M059J (cell line): ENCODE measurements around the gene CA10. TPM values are rescaled to one million over a fixed set of nuclear protein-coding genes. Genes with fewer than 3 reads are reported as not detected.

Source experiments
- DNase-seq: peaks from one replicate; pipeline ENCODE4 v3.0.0-alpha.2; 2012; ENCODE audit warnings: low read depth
- total RNA-seq: library from RNA; depleted of rRNA; stranded (reverse); fragments of >200 nt; shearing (Covaris generic); gene quantifications from 2 replicates; pipeline ENCODE4 v1.2.3, GENCODE V29; 2014

The CA10 gene
- total RNA-seq, 1 experiment from 2014 or later, result not detected

GRCh38 chr17:52147431-52147830, 11.1 kb downstream of the CA10 start:
- DNase-seq, result peak; percentile 37

DNA sequence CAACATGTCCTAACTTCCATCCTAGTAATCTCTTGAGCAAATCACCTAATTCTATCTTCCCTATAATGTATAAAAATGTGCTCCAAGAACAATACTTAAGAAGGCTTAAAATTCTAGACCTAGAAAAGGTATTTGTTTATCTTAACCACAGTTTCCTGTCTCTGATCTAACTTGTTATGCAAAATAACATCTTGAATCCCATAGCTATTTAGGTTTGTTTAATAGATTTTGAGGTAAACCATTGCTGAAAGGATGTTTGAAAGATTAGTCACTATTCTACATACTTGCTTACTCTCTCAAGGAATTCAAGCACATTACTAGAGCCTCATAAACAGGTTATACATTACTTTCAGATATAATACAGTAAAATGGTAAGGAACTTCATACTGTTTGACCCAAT, 13.0 kb downstream of the CA10 start:
- DNase-seq, result peak; percentile 73

- no peak for DNase-seq
Observed at GRCh38 chr17:52143542-52143941, 15.0 kb downstream of the CA10 start.

GRCh38 chr17:52140601-52141000, 17.9 kb downstream of the CA10 start:
- no peak for DNase-seq

- no peak for DNase-seq
Observed at GRCh38 chr17:52138752-52139151, 19.8 kb downstream of the CA10 start.

- no peak for DNase-seq
Observed at GRCh38 chr17:52138350-52138749, 20.2 kb downstream of the CA10 start.

DNA sequence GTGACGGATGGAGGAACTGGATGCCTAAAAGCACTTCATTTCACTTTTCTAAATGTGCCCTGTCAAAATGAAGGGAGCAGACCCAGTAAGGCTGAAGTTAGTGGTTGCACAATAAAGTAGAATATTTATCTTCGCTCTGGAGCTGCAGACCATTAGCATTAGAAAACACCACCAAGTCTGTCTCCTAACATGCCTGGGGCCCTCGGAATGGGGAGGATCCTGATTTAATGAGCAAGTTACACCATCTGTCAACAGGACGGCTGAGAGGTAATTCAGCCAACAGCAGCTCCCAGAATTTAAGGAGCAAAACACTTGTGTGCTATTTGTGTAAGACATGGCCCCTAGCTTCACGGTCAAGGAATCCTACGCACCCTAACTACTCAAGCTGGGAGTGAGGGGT, 22.3 kb downstream of the CA10 start:
- DNase-seq, result no peak

DNA sequence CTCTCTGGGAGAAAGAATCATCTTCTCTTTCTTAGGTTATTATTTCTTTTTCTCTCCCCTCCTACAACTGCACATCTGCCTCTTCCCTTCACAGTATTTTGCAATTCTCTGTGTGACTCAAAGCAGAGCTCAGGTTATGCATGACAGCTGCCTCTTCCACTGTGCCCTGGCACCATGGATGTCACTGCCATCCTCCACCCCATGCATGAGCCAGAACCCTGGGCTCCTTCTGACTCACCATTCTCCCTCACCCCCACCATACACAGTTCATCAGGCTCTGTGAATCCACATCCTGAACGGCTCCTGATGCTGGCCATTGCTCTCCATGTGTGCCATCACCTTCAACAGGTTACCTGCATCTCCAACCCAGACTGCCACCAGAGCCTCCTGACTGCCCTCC, 23.9 kb downstream of the CA10 start:
- no peak for DNase-seq

DNA sequence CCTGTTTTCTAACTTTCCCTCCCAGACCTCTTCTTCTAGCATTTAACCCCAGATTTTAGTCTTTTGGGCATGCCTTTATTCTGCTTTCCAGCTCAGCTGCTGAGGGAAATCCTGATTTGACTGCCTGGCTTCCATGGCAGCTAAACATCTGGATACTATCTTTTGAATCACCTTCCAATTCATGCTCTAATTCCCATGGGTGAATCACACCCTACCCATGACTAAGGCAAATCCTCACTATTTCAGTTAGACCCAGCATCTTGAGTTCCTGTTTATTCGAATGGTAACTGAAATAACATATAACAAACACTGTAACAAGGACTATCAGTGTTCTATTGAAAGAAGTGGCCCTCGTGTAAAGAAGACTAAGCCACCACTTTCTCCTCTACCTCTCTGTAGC, 29.8 kb downstream of the CA10 start:
- no peak for DNase-seq

GRCh38 chr17:52124993-52125392, 33.5 kb downstream of the CA10 start:
- no peak for DNase-seq

DNA sequence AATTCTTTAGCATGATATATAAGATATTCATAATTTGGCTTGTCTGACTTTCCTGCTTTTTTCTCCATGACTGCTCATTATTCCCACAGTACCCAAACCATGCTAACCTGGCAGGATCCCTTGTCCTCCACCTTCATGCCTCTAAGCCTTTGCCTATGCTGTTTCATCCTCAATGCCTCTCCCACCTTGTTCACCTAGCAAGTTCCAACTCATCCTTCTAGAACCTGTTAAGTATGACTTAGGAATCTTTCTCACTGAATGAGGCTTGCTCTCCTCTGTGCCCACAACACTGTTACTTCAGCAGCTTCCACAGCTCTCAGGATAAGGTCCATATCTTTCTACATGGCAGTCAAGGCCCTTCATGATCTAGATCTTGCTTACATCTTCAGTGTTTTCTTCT, 34.0 kb downstream of the CA10 start:
- DNase-seq, result no peak

- no peak for DNase-seq
Observed at GRCh38 chr17:52120465-52120864, 38.0 kb downstream of the CA10 start.

DNA sequence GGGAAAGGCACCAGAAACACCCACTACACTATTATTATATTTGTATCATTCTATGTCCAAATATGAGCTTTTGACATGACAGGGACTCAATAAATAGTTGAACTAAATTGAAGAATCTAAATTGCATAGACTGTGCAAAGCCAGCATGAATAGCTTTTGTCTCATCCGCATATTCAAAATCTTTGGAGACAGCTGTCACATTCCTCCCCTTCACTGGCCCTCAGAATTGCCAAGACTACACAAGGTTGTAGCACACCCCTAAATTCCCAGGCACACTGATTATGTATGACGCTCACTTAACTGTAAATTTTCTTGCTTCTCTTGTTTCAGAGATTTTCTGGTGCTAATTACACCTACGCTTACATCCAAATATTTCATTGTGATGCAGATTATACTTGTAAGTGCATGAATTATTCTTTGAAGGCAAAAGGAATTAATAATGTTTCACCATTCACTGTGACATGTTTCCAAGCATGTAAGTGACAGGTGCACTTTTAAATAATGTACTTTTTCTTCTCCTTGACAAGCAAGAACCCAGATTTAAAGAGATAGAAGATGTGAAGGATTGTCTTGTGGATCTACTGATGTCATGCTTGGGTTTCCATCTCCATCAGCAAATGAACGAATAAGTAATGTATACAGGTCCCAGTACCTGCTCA, 47.5 kb downstream of the CA10 start:
- no peak for DNase-seq

GRCh38 chr17:52106638-52107261, 51.8 kb downstream of the CA10 start:
- peak; percentile 13 for DNase-seq

- DNase-seq, result no peak
Observed at GRCh38 chr17:52106072-52106471, 52.4 kb downstream of the CA10 start.

GRCh38 chr17:52105591-52105990, 52.9 kb downstream of the CA10 start:
- DNase-seq, result peak; percentile 7

- no peak for DNase-seq
Observed at GRCh38 chr17:52096056-52096455, 62.5 kb downstream of the CA10 start.

DNA sequence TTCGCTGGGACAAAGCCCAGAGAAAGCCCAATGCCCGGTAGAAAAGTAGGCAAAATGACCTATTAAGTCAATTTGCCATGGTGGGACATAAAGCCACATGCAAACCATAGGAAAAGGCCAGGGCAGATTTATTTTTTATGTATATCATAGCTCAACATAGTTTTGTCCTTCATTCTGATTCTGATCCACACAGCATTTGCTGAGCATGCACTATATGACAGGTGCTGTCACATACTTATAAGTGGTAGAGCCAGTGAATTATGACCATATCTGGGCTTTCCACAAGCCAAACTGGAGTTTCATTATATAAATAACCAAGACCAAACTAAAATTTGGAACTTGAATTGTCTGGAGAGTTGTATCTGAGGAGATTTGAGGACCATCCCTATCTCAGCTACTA, 74.3 kb downstream of the CA10 start:
- no peak for DNase-seq

DNA sequence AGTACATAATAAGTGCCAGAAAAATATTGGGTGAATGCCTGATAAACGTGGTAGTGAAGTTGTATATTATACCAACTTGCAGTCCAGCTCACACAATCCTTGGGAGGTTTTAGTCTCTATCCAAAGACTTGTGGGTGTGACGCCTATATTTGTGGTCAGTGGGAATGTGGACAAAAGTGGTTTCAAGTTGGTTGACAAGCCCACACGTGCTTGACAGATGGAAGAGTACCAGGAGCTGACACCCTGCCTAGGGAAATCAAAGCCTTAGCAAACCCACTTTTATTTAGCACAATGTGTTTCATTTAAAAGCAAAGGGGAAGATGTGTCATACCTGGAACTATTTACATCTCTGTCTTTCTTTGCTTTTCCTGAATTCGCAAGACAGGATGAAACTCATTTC, 79.0 kb downstream of the CA10 start:
- no peak for DNase-seq

- no peak for DNase-seq
Observed at GRCh38 chr17:52071712-52072111, 86.8 kb downstream of the CA10 start.

DNA sequence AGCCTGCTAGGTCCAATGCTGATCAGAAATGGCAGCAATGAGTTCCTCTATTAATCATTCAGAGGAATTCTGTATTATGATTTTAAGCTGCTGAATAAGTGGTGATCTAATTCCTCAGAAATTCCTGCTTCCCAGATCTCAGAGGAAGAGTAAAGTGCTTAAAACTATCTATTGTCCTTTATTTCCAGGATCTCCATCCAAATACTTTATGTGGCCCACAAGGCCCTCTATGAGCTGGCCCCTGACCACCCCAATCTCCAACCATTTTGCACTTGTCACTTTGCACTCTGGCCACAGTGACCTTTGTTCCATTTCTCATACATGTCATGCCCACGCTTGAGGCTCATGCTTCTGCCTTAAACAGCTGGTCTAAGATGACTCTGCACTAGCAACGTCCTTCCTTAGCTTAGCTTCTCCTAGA, 93.7 kb downstream of the CA10 start:
- DNase-seq, result peak; percentile 15

DNA sequence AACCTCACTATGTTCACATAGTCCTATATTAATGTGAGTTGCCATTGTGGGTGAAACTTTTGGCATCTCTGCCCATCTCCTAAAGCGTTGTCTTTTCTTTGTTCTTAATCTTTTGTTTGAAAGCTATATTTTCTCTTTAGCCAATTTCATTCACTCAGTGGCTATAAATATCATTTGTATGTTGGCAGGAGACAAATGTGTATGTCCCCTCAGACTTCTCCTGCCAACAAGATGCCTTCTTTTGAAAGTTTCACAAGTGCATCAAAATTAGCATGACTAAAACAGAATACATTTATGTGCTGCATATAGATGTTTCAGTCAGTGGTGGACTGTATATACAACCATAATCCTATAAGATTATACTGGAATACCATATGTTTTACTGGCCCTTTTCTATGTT, 109.0 kb downstream of the CA10 start:
- no peak for DNase-seq

GRCh38 chr17:52049051-52049450, 109.5 kb downstream of the CA10 start:
- DNase-seq, result no peak
